HS-27A (cell line): ENCODE results near the gene DHX32.
"Not testable (repeated sequence)": the region's sequence is repeated elsewhere in the genome, so short reads cannot be mapped to it uniquely, and the experiment has no call there.

Experiments
- DNase-seq: peaks from one replicate; pipeline ENCODE4 v3.0.0-alpha.2; 2012; ENCODE audit warnings: low read depth, missing footprints

The DHX32 gene, protein sequence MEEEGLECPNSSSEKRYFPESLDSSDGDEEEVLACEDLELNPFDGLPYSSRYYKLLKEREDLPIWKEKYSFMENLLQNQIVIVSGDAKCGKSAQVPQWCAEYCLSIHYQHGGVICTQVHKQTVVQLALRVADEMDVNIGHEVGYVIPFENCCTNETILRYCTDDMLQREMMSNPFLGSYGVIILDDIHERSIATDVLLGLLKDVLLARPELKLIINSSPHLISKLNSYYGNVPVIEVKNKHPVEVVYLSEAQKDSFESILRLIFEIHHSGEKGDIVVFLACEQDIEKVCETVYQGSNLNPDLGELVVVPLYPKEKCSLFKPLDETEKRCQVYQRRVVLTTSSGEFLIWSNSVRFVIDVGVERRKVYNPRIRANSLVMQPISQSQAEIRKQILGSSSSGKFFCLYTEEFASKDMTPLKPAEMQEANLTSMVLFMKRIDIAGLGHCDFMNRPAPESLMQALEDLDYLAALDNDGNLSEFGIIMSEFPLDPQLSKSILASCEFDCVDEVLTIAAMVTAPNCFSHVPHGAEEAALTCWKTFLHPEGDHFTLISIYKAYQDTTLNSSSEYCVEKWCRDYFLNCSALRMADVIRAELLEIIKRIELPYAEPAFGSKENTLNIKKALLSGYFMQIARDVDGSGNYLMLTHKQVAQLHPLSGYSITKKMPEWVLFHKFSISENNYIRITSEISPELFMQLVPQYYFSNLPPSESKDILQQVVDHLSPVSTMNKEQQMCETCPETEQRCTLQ

DNA sequence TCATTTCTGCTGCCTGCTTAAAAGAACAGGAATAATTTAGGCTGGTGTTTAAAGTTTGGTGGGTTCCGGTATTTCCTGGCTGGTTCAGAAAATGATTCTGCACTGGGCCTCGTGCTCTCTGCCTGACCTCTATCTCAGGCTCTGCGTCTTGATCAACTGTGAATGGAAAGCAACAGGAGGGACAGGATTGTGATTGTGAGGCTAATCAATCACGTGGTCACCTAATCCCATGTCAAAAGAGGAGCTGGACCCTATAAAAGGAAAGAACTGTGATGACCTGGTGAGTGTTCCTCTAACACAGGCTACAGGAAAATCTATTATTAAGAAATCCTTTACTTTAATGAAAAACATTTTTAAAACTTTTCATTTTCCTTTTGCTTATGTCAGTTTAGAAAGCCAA, at the start of gene DHX32:
Gene DHX32 (minus strand): TSS at position 101 of the 400 bp plus-strand sequence. CDS start 468 bp downstream, outside the sequence.
- no peak for DNase-seq

DNA sequence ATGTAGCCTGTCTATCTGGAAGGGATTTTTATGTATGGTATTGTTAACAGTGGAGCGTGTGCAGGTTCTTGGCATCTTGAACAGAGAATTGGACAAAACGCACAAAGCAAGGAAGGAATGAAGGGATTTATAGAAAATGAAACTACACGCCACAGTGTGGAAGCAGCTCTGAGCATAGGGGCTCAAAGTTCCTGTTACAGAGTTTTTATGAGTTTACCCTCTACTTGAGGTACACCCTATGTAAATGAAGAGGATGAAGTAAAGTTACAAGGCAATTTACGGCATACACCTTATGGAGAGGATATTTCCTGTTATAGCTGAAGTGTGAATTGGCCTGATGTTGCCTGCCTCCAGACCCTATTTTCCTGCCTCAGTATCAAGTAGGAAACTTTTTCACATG, 48.5 kb upstream of the DHX32 start:
- no peak for DNase-seq

DNA sequence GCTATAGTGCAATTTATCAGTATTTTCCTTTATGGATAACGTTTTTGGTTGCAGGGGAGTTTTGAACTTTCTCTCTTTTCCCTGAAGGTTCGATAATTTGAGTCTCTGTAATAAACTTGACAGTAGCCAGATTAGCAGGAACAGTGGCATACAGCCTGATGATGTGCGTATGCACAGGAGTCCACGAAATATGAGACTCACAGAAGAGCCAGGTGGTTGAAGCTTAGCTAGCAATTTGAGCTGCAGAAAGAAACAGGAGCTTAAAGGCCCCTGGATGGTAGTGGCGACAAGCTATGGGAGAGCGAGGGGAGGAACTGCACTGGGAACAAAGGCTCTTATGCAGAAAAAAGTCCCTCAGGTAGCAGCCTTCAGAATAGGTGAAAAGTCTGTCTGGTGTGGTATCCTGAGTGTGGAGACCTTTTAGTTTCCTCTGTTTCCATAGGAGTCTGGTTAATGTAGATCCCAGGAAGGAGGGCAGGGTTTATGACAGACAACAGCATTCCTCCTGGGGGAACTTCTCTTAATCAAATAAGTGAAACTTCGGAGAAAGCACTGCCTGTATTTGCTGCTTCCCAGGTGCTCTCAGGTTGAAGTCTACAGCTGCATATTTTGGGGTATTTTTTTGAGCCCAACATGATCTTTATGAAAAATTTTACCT, 48.0 kb upstream of the DHX32 start:
- no peak for DNase-seq

DNA sequence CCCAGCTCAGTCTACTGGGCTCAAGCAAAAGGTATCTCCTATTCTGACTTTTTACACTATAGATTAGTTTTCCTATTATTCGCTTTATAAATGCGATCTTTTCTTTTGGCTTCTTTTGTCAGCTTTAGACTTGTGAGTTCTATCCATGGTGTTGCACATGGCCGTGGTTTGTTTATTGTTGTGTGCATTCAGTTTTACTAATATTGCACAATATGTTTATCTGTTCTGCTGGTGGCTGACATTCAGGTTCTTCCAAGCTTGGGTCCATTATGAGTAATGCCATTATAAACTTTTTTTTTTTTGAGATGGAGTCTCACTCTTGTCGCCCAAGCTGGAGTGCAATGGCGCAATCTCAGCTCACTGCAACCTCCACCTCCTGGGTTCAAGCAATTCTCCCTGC, 46.2 kb upstream of the DHX32 start:
- DNase-seq, result not testable (repeated sequence)

DNA sequence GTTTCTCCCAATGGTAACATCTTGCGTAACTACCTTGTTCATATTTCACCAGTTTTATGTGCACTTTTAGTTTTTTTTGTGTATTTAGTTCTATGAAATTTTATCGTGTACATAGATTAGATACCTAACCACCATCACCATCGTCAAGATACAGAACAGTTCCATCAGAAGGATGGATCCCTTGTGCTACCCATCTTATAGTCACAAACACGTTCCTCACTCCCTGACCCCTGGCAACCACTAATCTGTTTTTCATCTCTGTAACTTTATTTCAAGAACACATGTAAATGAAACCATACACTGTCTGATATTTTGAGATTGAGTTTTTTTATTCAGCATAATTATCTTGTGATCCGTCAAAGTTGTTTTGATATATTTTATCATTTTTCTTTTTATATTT, 45.2 kb upstream of the DHX32 start:
- no peak for DNase-seq

DNA sequence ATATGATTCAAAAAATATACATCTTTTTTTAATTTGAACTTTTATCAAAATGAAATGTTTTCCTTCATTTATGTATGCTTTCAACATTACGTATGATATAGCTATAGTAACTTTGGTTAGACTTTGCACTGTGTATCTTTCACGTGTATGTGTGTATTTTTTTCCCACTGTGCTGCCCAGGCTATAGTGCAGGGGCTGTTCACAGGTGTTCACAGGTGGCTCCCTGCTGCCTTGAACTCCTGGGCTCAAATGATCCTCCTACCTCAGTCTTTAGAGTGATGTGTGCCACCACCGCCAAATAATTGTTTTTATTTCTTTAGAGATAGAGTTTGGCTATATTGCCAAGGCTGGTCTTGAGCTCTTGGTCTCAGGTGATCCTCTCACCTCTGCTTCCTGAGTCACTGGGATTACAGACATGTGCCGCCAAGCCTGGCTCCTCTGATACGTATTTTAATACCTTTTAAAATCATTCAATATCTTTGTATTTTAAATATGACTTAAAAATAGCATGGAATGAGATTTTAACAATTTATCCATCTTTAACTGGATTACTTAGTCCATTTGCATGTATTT, 44.3 kb upstream of the DHX32 start:
- DNase-seq, result no peak

DNA sequence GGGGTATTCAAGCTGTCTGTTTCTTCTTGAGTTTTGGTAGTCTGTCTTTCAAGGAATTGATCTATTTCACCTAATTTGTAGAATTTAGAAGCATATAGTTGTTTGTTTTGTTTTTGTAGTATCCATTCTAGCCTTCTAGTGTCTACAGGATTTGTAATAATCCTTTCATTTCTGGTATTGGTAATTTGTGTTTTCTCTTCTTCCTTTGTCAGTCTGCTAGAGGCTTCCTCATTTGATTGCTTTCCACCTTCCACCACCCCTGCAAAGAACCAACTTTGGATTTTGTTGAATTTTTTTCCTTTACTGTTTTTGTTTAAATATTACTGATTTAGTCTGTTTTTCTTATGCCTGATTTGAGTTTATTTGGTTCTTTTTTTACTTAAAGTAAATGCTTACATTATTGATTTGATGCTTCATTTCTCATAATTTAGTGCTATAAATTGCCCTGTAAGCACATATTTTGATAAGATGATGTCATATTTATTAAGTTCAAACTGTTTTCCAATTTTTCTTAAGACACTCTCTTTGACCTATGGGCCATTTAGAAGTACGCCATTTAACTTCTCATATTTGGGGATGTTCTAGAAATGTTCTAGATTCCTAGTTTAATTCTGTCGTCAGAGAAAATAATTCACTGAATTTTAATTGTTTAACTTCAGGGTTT, 40.7 kb upstream of the DHX32 start:
- DNase-seq, result not testable (repeated sequence)

DNA sequence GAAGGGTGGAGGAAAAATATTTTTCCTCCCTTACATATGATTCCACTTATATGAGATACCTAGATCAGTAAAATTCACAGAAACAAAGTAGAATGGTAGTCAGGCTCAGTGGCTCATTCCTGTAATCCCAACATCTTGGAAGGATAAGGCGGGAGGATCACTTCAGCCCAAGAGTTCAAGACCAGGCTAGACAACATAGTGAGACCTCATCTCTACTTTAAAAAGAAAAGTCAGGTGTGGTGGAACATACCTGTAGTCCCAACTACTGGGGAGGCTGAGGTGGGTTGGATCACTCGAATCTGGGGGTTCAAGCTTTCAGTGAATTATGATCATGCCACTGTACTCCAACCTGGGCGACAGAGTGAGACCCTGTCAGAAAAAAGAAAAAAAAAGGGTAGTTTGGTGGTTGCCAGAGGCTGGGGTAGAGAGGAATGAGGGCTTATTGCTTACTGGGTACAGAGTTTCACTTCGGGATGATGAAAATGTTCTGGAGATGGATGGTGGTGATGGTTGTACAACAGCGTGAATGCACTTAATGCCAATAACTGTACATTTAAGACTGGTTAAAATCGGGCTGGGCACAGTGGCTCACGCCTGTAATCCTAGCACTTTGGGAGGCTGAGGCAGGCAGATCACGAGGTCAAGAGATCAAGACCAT, 36.7 kb upstream of the DHX32 start:
- not testable (repeated sequence) for DNase-seq

DNA sequence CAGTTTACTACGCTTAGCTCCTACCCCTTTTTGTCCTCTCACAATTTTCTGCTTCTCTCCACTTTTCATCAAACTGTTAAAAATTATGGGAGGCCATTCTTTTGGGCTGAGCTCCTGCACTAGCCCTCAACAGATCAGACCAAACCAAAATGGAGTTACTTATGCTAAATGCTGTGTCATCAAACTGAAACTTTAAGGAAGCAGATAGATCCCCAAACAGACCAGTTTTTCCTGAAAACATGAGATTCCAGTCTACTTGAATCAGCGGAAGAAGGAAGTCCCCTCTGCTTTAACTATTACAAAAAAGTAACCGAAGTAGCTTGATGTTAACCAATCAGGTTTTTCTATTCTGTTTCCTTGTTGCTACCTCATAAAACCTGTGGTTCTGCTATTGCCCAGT, 35.9 kb upstream of the DHX32 start:
- no peak for DNase-seq

DNA sequence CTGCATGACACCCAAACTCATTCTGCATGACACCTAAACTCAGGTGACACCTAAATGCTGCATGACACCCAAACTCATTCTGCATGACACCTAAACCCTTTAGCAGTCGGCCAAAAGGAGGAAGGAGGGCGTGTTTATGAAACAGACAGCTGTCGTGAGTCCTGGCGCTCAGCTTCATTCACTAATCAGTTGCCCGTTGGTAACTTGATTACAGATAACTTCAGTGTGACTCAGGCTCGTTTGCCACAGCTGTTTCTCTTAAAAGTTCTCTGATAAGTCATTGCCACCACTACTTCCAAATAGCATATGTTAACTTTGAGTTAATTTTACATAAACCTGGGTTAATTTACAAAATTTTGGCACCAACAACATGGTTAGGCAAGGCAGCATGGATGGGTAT, 32.2 kb upstream of the DHX32 start:
- not testable (repeated sequence) for DNase-seq

DNA sequence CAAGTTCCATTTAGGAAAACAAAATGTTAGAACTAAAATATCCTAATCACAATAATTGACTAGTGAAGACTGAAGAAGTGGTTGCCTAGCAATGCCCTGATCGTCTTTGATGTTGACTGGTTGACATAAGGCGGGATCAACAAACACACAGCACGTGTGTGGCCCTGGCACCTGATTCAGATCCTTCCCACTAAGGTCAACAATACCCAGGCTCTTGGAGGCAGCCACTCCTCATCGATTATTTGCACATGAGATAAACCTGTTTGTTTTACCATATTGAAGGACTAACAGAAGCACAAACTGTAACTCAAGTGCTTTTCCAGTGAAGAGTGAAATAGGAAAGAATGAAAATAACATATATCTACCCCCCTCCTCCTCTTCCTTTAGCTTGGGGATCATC, 30.9 kb upstream of the DHX32 start:
- DNase-seq, result no peak

DNA sequence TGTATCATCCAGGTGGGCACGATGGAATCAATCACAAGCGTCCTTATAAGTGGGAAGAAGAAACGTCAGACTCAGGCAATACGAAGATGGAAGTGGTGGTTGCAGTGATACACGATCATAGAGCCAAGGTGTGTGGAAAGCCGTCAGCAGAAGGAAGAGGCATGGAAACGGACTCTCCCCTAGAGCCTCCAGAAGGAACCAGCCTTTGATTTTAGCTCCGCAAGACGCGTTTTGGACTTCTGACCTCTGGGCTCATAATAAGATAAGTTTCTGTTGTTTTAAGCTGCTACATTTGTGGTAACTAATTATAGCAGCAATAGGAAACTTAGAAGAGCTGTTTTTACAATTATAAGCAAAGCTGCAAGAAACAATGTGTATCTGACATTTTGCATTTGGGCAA, 30.1 kb upstream of the DHX32 start:
- DNase-seq, result no peak

DNA sequence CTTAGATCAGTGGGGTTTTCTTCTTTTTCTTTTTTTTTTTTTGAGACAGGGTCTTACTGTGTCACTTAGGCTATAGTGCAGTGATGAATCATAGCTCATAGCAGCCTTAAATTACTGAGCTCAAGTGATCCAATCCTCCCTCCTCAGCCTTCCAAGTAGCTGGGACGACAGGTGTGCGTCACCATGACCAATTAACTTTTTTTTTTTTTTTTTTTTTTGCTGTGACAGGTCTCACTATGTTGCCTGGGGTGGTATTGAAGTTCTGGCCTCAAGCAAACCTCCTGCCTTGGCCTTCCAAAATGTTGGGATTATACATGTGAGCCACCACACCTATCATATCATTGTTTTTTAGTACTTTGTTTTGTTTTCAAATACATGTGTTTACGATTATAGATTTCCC, 28.4 kb upstream of the DHX32 start:
- DNase-seq, result not testable (repeated sequence)

DNA sequence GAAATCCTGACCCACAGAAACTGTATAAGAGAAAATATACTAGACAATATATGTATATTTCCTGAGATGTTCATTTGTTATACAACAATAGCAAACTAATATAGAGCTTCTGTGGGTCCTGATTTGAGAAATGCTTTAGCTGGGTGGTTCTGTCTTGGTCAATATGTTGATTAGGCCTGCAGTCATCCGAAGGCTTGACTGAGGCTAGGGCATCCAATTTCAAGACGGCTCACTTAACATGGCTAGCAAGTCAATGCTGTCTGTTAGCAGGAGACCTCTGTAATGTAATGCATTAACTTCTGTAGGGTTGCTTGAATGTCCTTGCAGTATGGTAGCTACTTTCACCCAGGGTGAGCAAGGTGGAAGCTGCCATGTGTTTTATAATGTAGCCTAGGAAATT, 27.7 kb upstream of the DHX32 start:
- DNase-seq, result not testable (repeated sequence)

DNA sequence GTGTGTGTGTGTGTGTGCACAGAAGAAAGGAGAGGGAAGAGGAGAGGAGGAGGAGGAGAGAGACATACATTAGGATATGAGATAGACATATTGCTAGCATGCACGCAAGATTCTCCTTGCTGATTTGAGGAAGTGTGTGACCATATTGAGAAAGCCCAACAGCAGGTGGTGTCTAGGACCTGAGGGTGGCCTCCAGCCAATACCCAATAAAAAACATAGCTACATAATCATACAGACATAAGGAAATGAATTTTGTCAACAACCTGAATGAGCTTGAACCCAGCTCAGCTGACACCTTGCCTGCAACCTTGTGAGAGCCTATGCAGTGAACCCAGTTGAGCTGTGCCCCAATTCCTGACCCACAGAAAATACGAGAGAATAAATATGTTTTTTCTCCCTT, 26.5 kb upstream of the DHX32 start:
- not testable (repeated sequence) for DNase-seq

DNA sequence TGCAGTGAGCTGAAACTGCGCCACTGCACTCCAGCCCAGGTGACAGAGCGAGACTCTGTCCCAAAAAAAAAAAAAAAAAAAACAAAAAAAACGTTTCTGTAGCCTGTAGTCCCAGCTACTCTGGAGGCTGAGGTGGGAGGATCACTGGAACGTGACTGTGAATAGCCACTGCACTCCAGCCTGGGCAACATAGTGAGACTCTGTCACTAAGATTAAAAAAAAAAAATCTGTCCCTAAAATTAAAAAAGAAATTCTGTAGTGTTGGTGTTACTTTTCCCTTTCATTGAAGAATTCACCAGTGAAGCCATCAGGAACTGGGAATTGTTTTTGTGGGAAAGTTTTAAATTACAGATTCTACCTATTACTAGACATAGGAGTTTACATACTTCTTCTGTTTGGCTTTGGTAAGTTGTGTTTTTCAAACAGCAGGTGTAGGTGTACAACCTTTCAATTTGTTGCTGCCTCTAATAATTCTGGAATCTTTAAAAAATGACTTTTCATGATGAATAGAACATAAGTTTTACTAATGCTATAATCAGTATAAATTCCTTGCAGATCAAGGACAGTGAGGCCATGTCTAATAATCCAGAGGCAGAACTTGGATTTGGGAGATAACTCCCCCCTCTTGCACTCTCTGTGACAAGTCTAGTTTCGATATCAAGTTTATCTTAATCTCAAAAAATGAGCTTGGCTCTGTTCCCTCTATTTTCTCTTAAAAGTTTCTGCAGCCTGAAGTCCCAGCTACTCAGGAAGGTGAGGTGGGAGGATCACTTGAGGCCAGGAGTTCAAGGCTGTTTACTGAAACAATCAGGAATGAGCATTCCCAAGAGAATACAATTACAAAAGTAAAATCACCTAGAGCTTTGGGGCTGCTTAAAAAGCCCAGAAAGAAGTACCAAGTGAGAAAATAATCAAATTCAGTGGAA, 24.2 kb upstream of the DHX32 start:
- DNase-seq, result not testable (repeated sequence)

DNA sequence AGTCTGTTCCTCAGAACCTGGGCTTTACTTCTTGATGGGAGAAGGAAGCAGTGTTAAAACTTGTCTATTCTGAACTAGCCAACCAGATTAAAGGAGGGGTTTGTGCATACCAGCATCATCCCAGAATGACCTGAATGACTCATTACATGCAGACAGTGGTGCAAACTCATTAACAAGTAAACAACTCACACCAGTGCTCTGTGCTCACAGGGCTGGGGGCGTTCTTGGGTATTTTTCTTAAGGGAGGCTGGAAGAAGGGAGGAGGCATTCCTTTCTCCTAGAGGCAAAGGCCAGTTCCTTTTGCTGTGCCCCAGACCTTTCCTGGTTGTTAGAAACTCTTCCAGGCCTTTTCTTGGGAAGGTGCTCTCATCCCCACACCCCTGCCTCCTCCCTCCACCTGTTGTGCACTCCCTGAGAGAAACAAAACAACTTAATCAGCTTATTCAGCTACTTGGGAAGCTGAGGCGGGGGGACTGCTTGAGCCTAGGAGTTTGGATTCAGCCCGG, 22.1 kb upstream of the DHX32 start:
- not testable (repeated sequence) for DNase-seq

DNA sequence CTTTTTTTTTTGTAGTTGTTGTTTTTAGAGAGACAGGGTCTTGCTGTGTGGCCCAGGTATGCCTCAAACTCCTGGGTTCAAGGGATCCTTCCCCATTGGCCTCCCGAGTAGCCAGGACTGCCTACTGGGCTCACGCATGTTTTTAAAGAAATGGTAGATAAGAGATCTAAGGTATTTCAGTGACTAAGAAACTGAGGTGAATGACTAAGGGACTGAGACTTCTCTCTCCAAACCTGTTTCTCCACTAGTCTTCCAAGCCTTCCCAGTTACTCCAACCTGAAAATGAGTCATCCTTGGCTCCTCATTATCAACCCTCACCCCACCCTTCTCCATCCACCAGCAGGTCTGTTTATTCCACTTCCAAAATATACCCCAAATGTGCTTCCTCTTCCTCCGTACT, 19.9 kb upstream of the DHX32 start:
- not testable (repeated sequence) for DNase-seq

DNA sequence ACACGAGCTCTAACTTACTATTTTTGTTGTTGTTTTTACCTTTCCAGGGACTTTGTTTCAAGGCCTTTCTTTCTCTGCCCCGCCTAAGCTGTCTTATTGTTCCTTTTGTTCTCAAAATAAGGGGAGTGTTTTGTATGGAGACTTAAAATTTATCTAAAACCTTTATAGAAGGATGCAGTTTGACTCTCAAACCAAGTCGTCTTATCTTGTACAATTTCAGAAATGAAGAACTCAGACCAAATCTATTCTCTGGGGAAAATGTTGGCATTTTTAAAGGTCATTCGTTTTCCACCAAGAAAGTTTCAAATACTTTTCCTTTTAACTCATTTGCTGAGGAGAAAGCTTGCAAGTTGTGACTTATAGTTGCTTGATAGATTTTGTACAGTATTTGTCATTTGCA, 16.2 kb upstream of the DHX32 start:
- DNase-seq, result not testable (repeated sequence)
